Left lung (tissue), 14 donors: Measurements from ENCODE around the gene LSM11. TPM values are rescaled to one million over a fixed set of nuclear protein-coding genes. Genes with fewer than 3 reads are reported as not detected.
"Not testable (repeated sequence)": the region's sequence is repeated elsewhere in the genome, so short reads cannot be mapped to it uniquely, and the experiment has no call there.

Experiments used
- ATAC-seq: fragments of 200-7000 bp; cut with Tn5 transposase; one replicate; pipeline ENCODE4 v1.9.1; 2020; ENCODE audit warnings: moderate library complexity
- DNase-seq, 4 donors: peaks; one replicate each; pipeline ENCODE4 v3.0.0-alpha.2; 2013 to 2020
- H3K27ac ChIP-seq, 2 donors: fragments of 200-600 bp; sonication (generic) in 1 of 2; one replicate each; pipeline versions ENCODE4 v1.5.0 to v1.8.0; 2020 to 2021
- H3K27me3 ChIP-seq, 2 donors: fragments of 200-600 bp; sonication (generic) in 1 of 2; one replicate each; pipeline versions ENCODE4 v1.5.0 to v1.8.0; 2020 to 2021
- H3K36me3 ChIP-seq, 2 donors: fragments of 200-600 bp; sonication (generic) in 1 of 2; one replicate each; pipeline versions ENCODE4 v1.5.0 to v1.8.0; 2020 to 2021
- H3K4me1 ChIP-seq, 2 donors: fragments of 200-600 bp; one replicate each; pipeline ENCODE4 v1.8.0; 2021
- H3K4me3 ChIP-seq, 2 donors: fragments of 200-600 bp; sonication (generic) in 1 of 2; one replicate each; pipeline versions ENCODE4 v1.5.0 to v1.8.0; 2020 to 2021; ENCODE audit warnings: mild to moderate bottlenecking in 1 of 2
- H3K9me3 ChIP-seq, 2 donors: fragments of 200-600 bp; sonication (generic) in 1 of 2; one replicate each; pipeline versions ENCODE4 v1.5.0 to v1.8.0; 2020 to 2021
- CTCF ChIP-seq, 2 donors: fragments of 200-600 bp; sonication (generic) in 1 of 2; IDR thresholded peaks; one replicate each; pipeline versions ENCODE4 v1.5.0 to v1.8.0; 2021; ENCODE audit warnings: antibody characterized with exemption in 2 of 2
- intact Hi-C, 2 donors: fragments of 100-400 bp; cut with DNase I; formaldehyde crosslinking; loops; one replicate each; pipeline versions ENCODE4 v1.11.2 to v1.14.2; 2022
- long read RNA-seq, 12 donors: library from polyadenylated mRNA in 2 of 12; unstranded in 2 of 12; transcript quantifications; one replicate each; pipeline ENCODE4 v2.0.0 and lab custom pipeline, GENCODE V29; 2019 to 2026
- polyA plus RNA-seq, 6 donors: library from polyadenylated mRNA; unstranded; fragments of 120-200 nt; gene quantifications; one replicate each; pipeline ENCODE4 v1.2.1, GENCODE V29; 2013; ENCODE audit not compliant: insufficient read length in 6 of 6
- total RNA-seq, 2 donors: library from RNA; stranded (reverse); fragmentation: NEBNext Ultra II Directional; extraction: Animal tissue kit (Norgen Biotek cat#: 25700); gene quantifications; one replicate each; pipeline ENCODE4 v1.2.1, GENCODE V29; 2021
- donor health status: DM: no; HTN: yes; CAD: no.
- donor health status: DM: no; HTN: no; CAD: no.

The LSM11 gene
- total RNA-seq, result 1 to 10 TPM; 3.0 to 3.2 TPM
- polyA plus RNA-seq, result 1 to 10 TPM; 6.5 to 8.1 (median 7.5) TPM
- long read RNA-seq, donor 1, full-length matches to known transcripts, result 1 of 1 reads
- long read RNA-seq, donor 1, partial matches to known transcripts, result 0 of 1 reads
- long read RNA-seq, donor 1, other reads (novel, unspliced or antisense), result 0 of 1 reads
- long read RNA-seq, donor 2, full-length matches to known transcripts, result 2 of 2 reads
- long read RNA-seq, donor 2, partial matches to known transcripts, result 0 of 2 reads
- long read RNA-seq, donor 2, other reads (novel, unspliced or antisense), result 0 of 2 reads
- long read RNA-seq, donor 3, result 0 reads
- long read RNA-seq, donor 4, result 0 reads
- long read RNA-seq, donor 5, full-length matches to known transcripts, result 3 of 3 reads
- long read RNA-seq, donor 5, partial matches to known transcripts, result 0 of 3 reads
- long read RNA-seq, donor 5, other reads (novel, unspliced or antisense), result 0 of 3 reads
- long read RNA-seq, donor 6, full-length matches to known transcripts, result 1 of 1 reads
- long read RNA-seq, donor 6, partial matches to known transcripts, result 0 of 1 reads
- long read RNA-seq, donor 6, other reads (novel, unspliced or antisense), result 0 of 1 reads
- long read RNA-seq, donor 7, result 0 reads
- long read RNA-seq, donor 8, result 0 reads
- long read RNA-seq, donor 9, result 0 reads
- long read RNA-seq, donor 10, result 0 reads
- long read RNA-seq, donor 11, full-length matches to known transcripts, result 14 of 14 reads
- long read RNA-seq, donor 11, partial matches to known transcripts, result 0 of 14 reads
- long read RNA-seq, donor 11, other reads (novel, unspliced or antisense), result 0 of 14 reads
- long read RNA-seq, donor 12, result 0 reads

- H3K4me3 ChIP-seq, result peak within 1 kb of the TSS; percentile 62 to 71
- peak within 1 kb of the TSS in 1 of 2 donors; percentile 48 for H3K27ac ChIP-seq
- H3K36me3 ChIP-seq, result peaks cover 0 to 9% of the 10 kb centered on the region in 2 donors
- no peaks in the 10 kb centered on the region for H3K27me3 ChIP-seq
- peaks cover 0 to 21% of the 10 kb centered on the region in 2 donors for H3K4me1 ChIP-seq
- peak; percentile 100 for ATAC-seq
- DNase-seq, result peak; percentile 88 to 100 (median 93)
- intact Hi-C loops, result no loop called here
- TF ChIP-seq CTCF (IDR thresholded peaks at IDR 0.05), result peak; percentile 100
- no peaks in the 10 kb centered on the region for H3K9me3 ChIP-seq
Observed at GRCh38 chr5:157743163-157744050, at the start of gene LSM11. Gene LSM11, plus strand, starts transcription at chr5:157743712. Its CDS starts 39 bp downstream, at chr5:157743751.

GRCh38 chr5:157693816-157694215 is 49.7 kb upstream of the LSM11 start:
- H3K4me1 ChIP-seq, intact Hi-C loops, H3K36me3 ChIP-seq, H3K4me3 ChIP-seq, ATAC-seq, DNase-seq, H3K27ac ChIP-seq: not testable (repeated sequence)
- H3K9me3 ChIP-seq, result peaks cover 0 to 21% of the 10 kb centered on the region in 2 donors
- H3K27me3 ChIP-seq, result peaks cover 0 to 12% of the 10 kb centered on the region in 2 donors

- H3K4me1 ChIP-seq, intact Hi-C loops, ATAC-seq: not testable (repeated sequence)
Observed at GRCh38 chr5:157696154-157696553, 47.4 kb upstream of the LSM11 start.

GRCh38 chr5:157698674-157699073 is 44.8 kb upstream of the LSM11 start:
- H3K27me3 ChIP-seq, intact Hi-C loops, H3K4me3 ChIP-seq, DNase-seq, ATAC-seq, H3K36me3 ChIP-seq, H3K27ac ChIP-seq, H3K4me1 ChIP-seq: not testable (repeated sequence)
- peaks cover 0 to 33% of the 10 kb centered on the region in 2 donors for H3K9me3 ChIP-seq

More at GRCh38 chr5:157696154-157696553, 47.4 kb upstream of the LSM11 start:
- H3K27ac ChIP-seq, H3K36me3 ChIP-seq, DNase-seq, H3K4me3 ChIP-seq, H3K27me3 ChIP-seq: not testable (repeated sequence)
- peaks cover 0 to 32% of the 10 kb centered on the region in 2 donors for H3K9me3 ChIP-seq

- H3K27ac ChIP-seq, result no peak overlapping the region
- TF ChIP-seq CTCF (IDR thresholded peaks at IDR 0.05), result no peak
- H3K4me1 ChIP-seq, result no peaks in the 10 kb centered on the region
- intact Hi-C loops, result no loop called here
- peaks cover 0 to 19% of the 10 kb centered on the region in 2 donors for H3K9me3 ChIP-seq
- DNase-seq (no peak), ATAC-seq (no peak)
- no peaks in the 10 kb centered on the region for H3K36me3 ChIP-seq
- no peak overlapping the region for H3K4me3 ChIP-seq
- H3K27me3 ChIP-seq, result no peaks in the 10 kb centered on the region
Observed at GRCh38 chr5:157703736-157704135, 39.8 kb upstream of the LSM11 start.

- H3K27ac ChIP-seq, result no peak overlapping the region
- no peaks in the 10 kb centered on the region for H3K4me1 ChIP-seq
- no peaks in the 10 kb centered on the region for H3K9me3 ChIP-seq
- no peaks in the 10 kb centered on the region for H3K27me3 ChIP-seq
- H3K4me3 ChIP-seq, result no peak overlapping the region
- no peak for TF ChIP-seq CTCF (IDR thresholded peaks at IDR 0.05)
- no peaks in the 10 kb centered on the region for H3K36me3 ChIP-seq
- DNase-seq (no peak), ATAC-seq (no peak)
- intact Hi-C loops, result no loop called here
Observed at GRCh38 chr5:157708866-157709265, 34.6 kb upstream of the LSM11 start.
